K562 (cell line): Measurements from ENCODE around the gene CACNA1A. TPM values are rescaled to one million over a fixed set of nuclear protein-coding genes. Genes with fewer than 3 reads are reported as not detected.
A peak's percentile ranks its signal among the peaks of the same experiment; 100 is the strongest.

Experiments used
- AFF1 ChIP-seq, 2 experiments: fragments of 450-650 bp; IDR thresholded peaks; 2 replicates each; pipeline ENCODE4 v1.6.1; 2018; ENCODE audit warnings: mild to moderate bottlenecking in 2 of 2, low read depth in 1 of 2; ENCODE audit not compliant: partially characterized antibody in 2 of 2
- HDAC2 ChIP-seq: fragments of 450-650 bp; IDR thresholded peaks from 2 replicates; pipeline ENCODE4 v1.6.1; 2016; ENCODE audit warnings: mild to moderate bottlenecking
- JUN ChIP-seq, 2 experiments: sonication (generic) in 1 of 2; formaldehyde crosslinking in 1 of 2; IDR thresholded peaks; 2 replicates each; pipeline versions ENCODE4 v1.6.1 to v1.8.0; 2012 to 2022; ENCODE audit warnings: borderline replicate concordance in 2 of 2, mild to moderate bottlenecking in 2 of 2, improper control_type of control experiment in 1 of 2, low read depth in 1 of 2, low read length in 1 of 2, missing genetic modification reagents in 1 of 2
- NCOA6 ChIP-seq: fragments of 450-650 bp; IDR thresholded peaks from 2 replicates; pipeline ENCODE4 v1.6.1; 2017; ENCODE audit warnings: mild to moderate bottlenecking
- REST ChIP-seq, 2 experiments: fragments of 450-650 bp; formaldehyde crosslinking in 1 of 2; IDR thresholded peaks; 2 replicates each; pipeline versions ENCODE4 v1.4.0 to v1.6.1; 2014 to 2020; ENCODE audit warnings: mild to moderate bottlenecking in 2 of 2, borderline replicate concordance in 1 of 2, low read depth in 1 of 2
- SMC3 ChIP-seq: conservative IDR thresholded peaks from 2 replicates; pipeline ENCODE4 v1.6.1; 2011; ENCODE audit warnings: low read depth, low read length, improper control_type of control experiment; ENCODE audit not compliant: insufficient read depth
- SPI1 ChIP-seq: IDR thresholded peaks from 2 replicates; pipeline ENCODE4 v1.6.1; 2011; ENCODE audit warnings: low read depth, low read length, control low read depth, borderline replicate concordance
- SRF ChIP-seq, 2 experiments: fragments of 250-450, 450-650 bp in 1 of 2; sonication (Bioruptor Pico) in 1 of 2; sonication (generic) in 1 of 2; formaldehyde crosslinking; IDR thresholded peaks; 2 replicates each; pipeline versions ENCODE4 v1.5.0 to v1.5.1; 2020 to 2022; ENCODE audit warnings: mild to moderate bottlenecking in 1 of 2, missing genetic modification reagents in 1 of 2
- ZNF124 ChIP-seq: sonication (generic); formaldehyde crosslinking; IDR thresholded peaks from 2 replicates; pipeline ENCODE4 v1.8.1; 2022; ENCODE audit warnings: missing genetic modification reagents
- ZNF511 ChIP-seq: sonication (generic); formaldehyde crosslinking; IDR thresholded peaks from 2 replicates; pipeline ENCODE4 v1.8.0; 2022; ENCODE audit warnings: mild to moderate bottlenecking, missing genetic modification reagents
- polyA plus RNA-seq, 8 experiments: library from polyadenylated mRNA; depleted of rRNA in 4 of 8; stranded (reverse) in 5 of 8; unstranded in 3 of 8; fragments of >200 nt; fragmentation: Nextera tagmentation in 2 of 8; fragmentation: Illumina TruSeq in 1 of 8; extraction: Ambion mirVana in 2 of 8; extraction: Trizol in 1 of 8; gene quantifications; 2 replicates each; pipeline versions ENCODE4 v1.2.1 to v1.2.3, GENCODE V29; 2011 to 2014; ENCODE audit warnings: inconsistent platforms in 1 of 8, missing spikeins in 1 of 8
- total RNA-seq, 7 experiments: library from RNA; depleted of rRNA in 6 of 7; stranded (reverse); fragments of >200 nt in 6 of 7; fragmentation: Illumina TruSeq in 2 of 7; extraction: Trizol in 2 of 7; gene quantifications; 2 replicates each; pipeline versions ENCODE4 v1.2.1 to v1.2.3, GENCODE V29; 2011 to 2021; ENCODE audit warnings: low replicate concordance in 1 of 7

The CACNA1A gene
- total and polyA plus RNA-seq, 9 of the 15 experiments (the other 6 are each of a cell fraction or from before 2014, with no cell fraction given) = 0.03 to 0.20 (median 0.09) TPM; not detected in 1

GRCh38 chr19:13441810-13442512, 64.3 kb downstream of the CACNA1A start (continued):
- TF ChIP-seq SMC3 (0 out of 2 replicates have a peak, but pooled peaks have one; percentile 10), JUN (IDR thresholded peaks at IDR 0.05; ENCODE audit: borderline replicate concordance, low read depth, low read length) (no peak), JUN (CRISPR knock-in tag; IDR thresholded peaks at IDR 0.05; ENCODE audit: borderline replicate concordance) (no peak), NCOA6 (0 out of 2 replicates have a peak, but pooled peaks have one; percentile 52), ZNF124 (no peak), REST (IDR thresholded peaks at IDR 0.05; ENCODE audit: borderline replicate concordance) (peak; percentile 99), REST (CRISPR knock-in tag; IDR thresholded peaks at IDR 0.05; ENCODE audit: low read depth) (peak; percentile 97), SRF (CRISPR knock-in tag; IDR thresholded peaks at IDR 0.05) (peak in 1 of 2 experiments; percentile 71; a peak in 2 of 4 replicates), ZNF511 (peak; percentile 87; the same call in 1 of the 2 replicates), SPI1 (peak; percentile 65), HDAC2 (peak; percentile 60; the same call in 1 of the 2 replicates), AFF1 (IDR thresholded peaks at IDR 0.05; ENCODE audit: low read depth in 1 of 2, partially characterized antibody in 2 of 2) (peak in 1 of 2 experiments; percentile 91)
